Neutrophil (primary cell): ENCODE measurements around the gene GP1BB.
A peak's percentile ranks its signal among the peaks of the same experiment; 100 is the strongest.

Experiments
- H3K27ac ChIP-seq: fragments of 200-600 bp; sonication (generic); 2 replicates; pipeline ENCODE4 v1.5.1; 2016; ENCODE audit warnings: mild to moderate bottlenecking, moderate library complexity
- H3K27me3 ChIP-seq: fragments of 200-600 bp; sonication (generic); 2 replicates; pipeline ENCODE4 v1.6.0; 2016; ENCODE audit warnings: mild to moderate bottlenecking
- H3K36me3 ChIP-seq: fragments of 200-600 bp; sonication (generic); 2 replicates; pipeline ENCODE4 v1.5.1; 2017
- H3K4me1 ChIP-seq, 2 experiments: fragments of 200-600 bp in 1 of 2; sonication (generic) in 1 of 2; 1 replicate in 1 of 2; 2 replicates in 1 of 2; pipeline versions ENCODE4 v1.5.1 to v1.6.1; 2013 to 2016; ENCODE audit warnings: low read depth in 1 of 2, low read length in 1 of 2, mild to moderate bottlenecking in 1 of 2, moderate library complexity in 1 of 2; ENCODE audit not compliant: control insufficient read depth in 1 of 2, insufficient read depth in 1 of 2
- H3K4me3 ChIP-seq, 2 experiments: fragments of 200-600 bp in 1 of 2; sonication (generic) in 1 of 2; 1 replicate in 1 of 2; 2 replicates in 1 of 2; pipeline ENCODE4 v1.5.1; 2013 to 2016; ENCODE audit warnings: low read depth in 1 of 2, low read length in 1 of 2, mild to moderate bottlenecking in 1 of 2, moderate library complexity in 1 of 2
- H3K9me3 ChIP-seq: fragments of 200-600 bp; sonication (generic); 2 replicates; pipeline ENCODE4 v1.5.1; 2016
- CTCF ChIP-seq: fragments of 200-600 bp; sonication (generic); IDR thresholded peaks from 2 replicates; pipeline ENCODE4 v1.5.1; 2016; ENCODE audit warnings: antibody characterized with exemption

Gene GP1BB

GRCh38 chr22:19716041-19716828, 7.1 kb upstream of the GP1BB start:
- no peak for TF ChIP-seq CTCF
- peaks cover 13% of the 10 kb centered on the region for H3K27me3 ChIP-seq
- peaks cover 28% of the 10 kb centered on the region for H3K36me3 ChIP-seq
- peak overlapping the region; percentile 85 to 90 for H3K4me3 ChIP-seq
- H3K4me1 ChIP-seq: peaks cover 50 to 52% of the 10 kb centered on the region in 2 experiments
- H3K9me3 ChIP-seq: no peaks in the 10 kb centered on the region
- peak overlapping the region; percentile 66 for H3K27ac ChIP-seq

- peaks cover 4% of the 10 kb centered on the region for H3K9me3 ChIP-seq
- no peak for TF ChIP-seq CTCF
- peak overlapping the region; percentile 85 to 90 for H3K4me3 ChIP-seq
- peaks cover 19% of the 10 kb centered on the region for H3K27me3 ChIP-seq
- H3K36me3 ChIP-seq: peaks cover 34% of the 10 kb centered on the region
- peak overlapping the region; percentile 66 for H3K27ac ChIP-seq
- H3K4me1 ChIP-seq: peaks cover 50 to 52% of the 10 kb centered on the region in 2 experiments
These were observed 6.6 kb upstream of the GP1BB start for GRCh38 chr22:19716829-19717105.

- Histone ChIP-seq H3K4me1 (peaks cover 50 to 54% of the 10 kb centered on the region in 2 experiments), H3K9me3 (peaks cover 6% of the 10 kb centered on the region), H3K27me3 (peaks cover 23% of the 10 kb centered on the region), H3K27ac (peak overlapping the region; percentile 66), H3K4me3 (peak overlapping the region in 1 of 2 experiments; percentile 90), H3K36me3 (peaks cover 38% of the 10 kb centered on the region)
- no peak for TF ChIP-seq CTCF
These were observed 6.2 kb upstream of the GP1BB start for GRCh38 chr22:19717181-19717580.

GRCh38 chr22:19717691-19718455, 5.5 kb upstream of the GP1BB start:
- Histone ChIP-seq H3K4me1 (peaks cover 55 to 61% of the 10 kb centered on the region in 2 experiments), H3K27me3 (peaks cover 30% of the 10 kb centered on the region), H3K9me3 (peaks cover 6% of the 10 kb centered on the region), H3K27ac (peak overlapping the region; percentile 66), H3K36me3 (peaks cover 45% of the 10 kb centered on the region), H3K4me3 (peak overlapping the region; percentile 59 to 90)
- TF ChIP-seq CTCF: peak; percentile 99

GRCh38 chr22:19718456-19719049, 4.8 kb upstream of the GP1BB start:
- Histone ChIP-seq H3K9me3 (peaks cover 6% of the 10 kb centered on the region), H3K27ac (no peak overlapping the region), H3K36me3 (peaks cover 51% of the 10 kb centered on the region), H3K4me1 (peaks cover 58 to 63% of the 10 kb centered on the region in 2 experiments), H3K27me3 (peaks cover 36% of the 10 kb centered on the region), H3K4me3 (peak overlapping the region; percentile 59 to 90)
- no peak for TF ChIP-seq CTCF
